Spleen (tissue), 7 donors: ENCODE data around the gene PTPRN2.

Experiments
- CTCF ChIP-seq, 11 experiments: fragments of 200-600 bp in 7 of 11; fragments of 450-650 bp in 4 of 11; sonication (generic) in 4 of 11; IDR thresholded peaks in 8 of 11; conservative IDR thresholded peaks in 3 of 11; 1 replicate in 7 of 11; 2 replicates in 4 of 11; pipeline versions ENCODE4 v1.4.0 to v1.8.0; 2016 to 2021; ENCODE audit warnings: antibody characterized with exemption in 11 of 11, inconsistent platforms in 4 of 11, mild to moderate bottlenecking in 1 of 11
- POLR2A ChIP-seq, 3 donors: fragments of 450-650 bp; IDR thresholded peaks; one replicate each; pipeline ENCODE4 v1.5.1; 2017; ENCODE audit warnings: antibody characterized with exemption in 3 of 3, mild to moderate bottlenecking in 1 of 3
- donor health status: DM: no; HTN: no; CAD: no; lungs with moderate emphysema.
- donor health status: DM: no; HTN: no; CAD: no.
- donor health status: DM: no; HTN: no; CAD: no.

GRCh38 chr7:158596745-158597144 is 9.1 kb upstream of the PTPRN2 start:
- no peak for TF ChIP-seq POLR2A (IDR thresholded peaks at IDR 0.05)
- no peak for TF ChIP-seq CTCF (IDR thresholded peaks at IDR 0.05 in 8 of 11, conservative IDR thresholded peaks at IDR 0.05 in 3 of 11)
